ENCODE results near the gene STAT5A. TPM values are rescaled to one million over a fixed set of nuclear protein-coding genes. Genes with fewer than 3 reads are reported as not detected.
A peak's percentile ranks its signal among the peaks of the same experiment; 100 is the strongest.

STAT5A gene
- total RNA-seq, 4 donors from 2014 or later = 31.9 to 46.1 (median 34.0) TPM

DNA sequence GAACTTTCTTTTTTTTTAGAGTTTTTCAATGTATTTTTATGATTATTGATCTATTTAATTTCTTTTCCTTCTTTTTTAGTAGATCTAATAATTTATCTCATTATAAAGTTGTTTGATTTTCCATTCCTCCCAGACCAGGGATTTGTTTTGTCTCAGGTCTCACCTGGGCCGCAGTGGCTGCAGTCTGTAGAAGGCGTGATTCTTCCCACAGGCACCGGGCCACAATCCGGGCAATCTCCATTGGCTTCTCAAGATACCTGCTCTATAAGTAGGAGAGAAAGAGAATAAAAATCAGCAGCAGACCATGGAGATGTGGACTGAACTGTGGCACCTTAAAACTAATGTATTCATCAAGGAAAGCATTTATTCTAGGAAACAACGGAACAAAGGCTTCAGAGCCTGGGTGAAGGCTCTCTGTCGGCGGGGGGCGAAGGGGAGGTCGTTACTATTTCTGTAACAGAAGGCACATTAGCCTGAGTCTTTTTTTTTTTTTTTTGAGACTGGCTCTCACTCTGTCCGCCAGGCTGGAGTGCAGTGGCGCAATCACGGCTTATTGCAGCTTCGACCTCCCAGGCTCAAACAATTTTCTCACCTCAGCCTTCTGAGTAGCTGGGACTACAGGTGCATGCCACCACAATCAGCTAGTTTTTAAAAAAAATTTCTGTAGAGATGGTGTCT lies 57.2 kb downstream of the STAT5A start:
- Histone ChIP-seq H3K27ac (no peak overlapping the region), H3K4me1 (peaks cover 36 to 48% of the 10 kb centered on the region in 2 donors), H3K27me3 (no peaks in the 10 kb centered on the region), H3K36me3 (peaks cover 31 to 56% of the 10 kb centered on the region in 2 donors), H3K9me3 (no peaks in the 10 kb centered on the region), H3K4me3 (replicated peaks in 1 of 3) (no peak overlapping the region)
- no peak for TF ChIP-seq POLR2A (IDR thresholded peaks at IDR 0.05)
- TF ChIP-seq, protein P1, sequence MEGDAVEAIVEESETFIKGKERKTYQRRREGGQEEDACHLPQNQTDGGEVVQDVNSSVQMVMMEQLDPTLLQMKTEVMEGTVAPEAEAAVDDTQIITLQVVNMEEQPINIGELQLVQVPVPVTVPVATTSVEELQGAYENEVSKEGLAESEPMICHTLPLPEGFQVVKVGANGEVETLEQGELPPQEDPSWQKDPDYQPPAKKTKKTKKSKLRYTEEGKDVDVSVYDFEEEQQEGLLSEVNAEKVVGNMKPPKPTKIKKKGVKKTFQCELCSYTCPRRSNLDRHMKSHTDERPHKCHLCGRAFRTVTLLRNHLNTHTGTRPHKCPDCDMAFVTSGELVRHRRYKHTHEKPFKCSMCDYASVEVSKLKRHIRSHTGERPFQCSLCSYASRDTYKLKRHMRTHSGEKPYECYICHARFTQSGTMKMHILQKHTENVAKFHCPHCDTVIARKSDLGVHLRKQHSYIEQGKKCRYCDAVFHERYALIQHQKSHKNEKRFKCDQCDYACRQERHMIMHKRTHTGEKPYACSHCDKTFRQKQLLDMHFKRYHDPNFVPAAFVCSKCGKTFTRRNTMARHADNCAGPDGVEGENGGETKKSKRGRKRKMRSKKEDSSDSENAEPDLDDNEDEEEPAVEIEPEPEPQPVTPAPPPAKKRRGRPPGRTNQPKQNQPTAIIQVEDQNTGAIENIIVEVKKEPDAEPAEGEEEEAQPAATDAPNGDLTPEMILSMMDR (IDR thresholded peaks at IDR 0.05) = no peak
- intact Hi-C loops (cut with DNase I) = loop anchor here (5.0 kb wide), 1 partner anchor 37 kb away; no protein-coding TSS in a partner anchor
- DNase-seq = no peak
- 89 to 92% methylated on average over 13 of the region's 13 CpGs for WGBS, 2 donors

DNA sequence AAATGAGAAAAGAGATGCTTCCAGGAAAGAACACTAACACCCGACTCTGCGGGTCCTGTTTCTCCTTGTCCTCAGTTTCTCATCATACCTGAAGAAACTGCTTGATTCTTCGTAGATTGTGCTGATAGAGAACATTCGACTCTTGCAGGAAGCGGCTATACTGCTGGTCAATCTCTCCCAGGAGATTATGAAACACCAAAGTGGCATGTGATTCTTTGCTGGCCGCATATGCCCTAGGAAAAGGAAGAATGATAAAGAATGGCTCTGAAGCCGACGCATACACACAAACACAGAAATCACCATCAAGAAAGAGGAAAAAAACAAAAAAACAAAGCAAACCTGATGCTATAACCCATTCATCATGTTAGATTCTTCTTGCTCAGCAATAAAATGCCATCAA lies 58.2 kb downstream of the STAT5A start:
- Histone ChIP-seq H3K27me3 (no peaks in the 10 kb centered on the region), H3K4me1 (peaks cover 43 to 47% of the 10 kb centered on the region in 2 donors), H3K9me3 (no peaks in the 10 kb centered on the region), H3K27ac (peak overlapping the region in 1 of 3 donors; percentile 94), H3K36me3 (peaks cover 31 to 52% of the 10 kb centered on the region in 2 donors), H3K4me3 (replicated peaks in 1 of 3) (no peak overlapping the region)
- WGBS, 2 donors = 84 to 96% methylated on average over 8 of the region's 8 CpGs
- intact Hi-C loops (cut with DNase I) = loop anchor here (5.0 kb wide), 1 partner anchor 36 kb away; no protein-coding TSS in a partner anchor
- DNase-seq = no peak
- no peak for TF ChIP-seq POLR2A (IDR thresholded peaks at IDR 0.05)
- TF ChIP-seq, protein P1 (IDR thresholded peaks at IDR 0.05) = no peak

DNA sequence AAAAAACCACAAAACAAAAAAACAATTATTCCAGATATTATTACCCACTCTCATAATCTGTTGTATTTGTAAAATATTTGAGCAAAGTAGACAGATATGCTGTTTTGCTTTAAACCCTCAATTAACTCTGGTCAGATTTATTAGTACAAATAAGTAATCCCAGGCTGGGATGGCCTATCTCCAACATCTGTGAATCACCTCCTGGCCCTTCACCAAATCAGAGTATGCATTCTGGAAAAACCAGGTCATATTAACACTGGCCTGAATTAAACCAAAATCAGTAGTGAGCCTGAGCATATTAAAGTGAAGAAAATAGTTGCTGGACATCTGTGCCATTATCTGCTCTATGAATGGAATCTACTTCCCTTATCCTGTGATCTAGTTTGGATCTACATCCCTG lies 58.9 kb downstream of the STAT5A start:
- H3K36me3 ChIP-seq = peaks cover 28 to 45% of the 10 kb centered on the region in 2 donors
- H3K27ac ChIP-seq = peak overlapping the region in 2 of 3 donors; percentile 72 to 94
- peaks cover 45 to 47% of the 10 kb centered on the region in 2 donors for H3K4me1 ChIP-seq
- no peaks in the 10 kb centered on the region for H3K27me3 ChIP-seq
- DNase-seq = peak; percentile 53 to 59
- no peaks in the 10 kb centered on the region for H3K9me3 ChIP-seq
- no peak for TF ChIP-seq POLR2A (IDR thresholded peaks at IDR 0.05)
- TF ChIP-seq, protein P1 (IDR thresholded peaks at IDR 0.05) = no peak
- no peak overlapping the region for H3K4me3 ChIP-seq (replicated peaks in 1 of 3)
- intact Hi-C loops (cut with DNase I) = loop anchor here (5.0 kb wide), 1 partner anchor 35 kb away; no protein-coding TSS in a partner anchor

DNA sequence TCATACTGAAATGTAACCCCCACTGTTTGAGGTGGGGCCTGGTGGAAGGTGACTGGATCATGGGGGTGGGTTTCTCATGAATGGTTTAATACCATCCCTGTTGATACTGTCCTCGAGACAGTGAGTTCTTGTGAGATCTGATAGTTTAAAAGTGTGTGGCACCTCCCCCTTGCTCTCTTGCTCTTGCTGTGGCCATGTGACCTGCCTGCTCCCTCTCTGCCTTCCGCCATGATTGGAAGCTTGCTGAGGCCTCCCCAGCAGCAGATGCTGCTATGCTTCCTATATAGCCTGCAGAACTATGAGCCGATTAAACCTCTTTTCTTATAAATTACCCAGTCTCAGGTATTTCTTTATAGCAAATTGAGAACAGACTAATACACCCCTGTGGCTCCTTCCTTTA lies 59.3 kb downstream of the STAT5A start:
- H3K4me1 ChIP-seq = peaks cover 45 to 52% of the 10 kb centered on the region in 2 donors
- H3K36me3 ChIP-seq = peaks cover 28 to 41% of the 10 kb centered on the region in 2 donors
- H3K27ac ChIP-seq = peak overlapping the region in 2 of 3 donors; percentile 72 to 94
- no peaks in the 10 kb centered on the region for H3K27me3 ChIP-seq
- DNase-seq = no peak
- intact Hi-C loops (cut with DNase I) = loop anchor here (5.0 kb wide), 1 partner anchor 35 kb away; no protein-coding TSS in a partner anchor
- no peak for TF ChIP-seq POLR2A (IDR thresholded peaks at IDR 0.05)
- TF ChIP-seq, protein P1 (IDR thresholded peaks at IDR 0.05) = no peak
- WGBS, 2 donors = 76 to 92% methylated on average over 3 of the region's 3 CpGs
- no peak overlapping the region for H3K4me3 ChIP-seq (replicated peaks in 1 of 3)
- no peaks in the 10 kb centered on the region for H3K9me3 ChIP-seq

DNA sequence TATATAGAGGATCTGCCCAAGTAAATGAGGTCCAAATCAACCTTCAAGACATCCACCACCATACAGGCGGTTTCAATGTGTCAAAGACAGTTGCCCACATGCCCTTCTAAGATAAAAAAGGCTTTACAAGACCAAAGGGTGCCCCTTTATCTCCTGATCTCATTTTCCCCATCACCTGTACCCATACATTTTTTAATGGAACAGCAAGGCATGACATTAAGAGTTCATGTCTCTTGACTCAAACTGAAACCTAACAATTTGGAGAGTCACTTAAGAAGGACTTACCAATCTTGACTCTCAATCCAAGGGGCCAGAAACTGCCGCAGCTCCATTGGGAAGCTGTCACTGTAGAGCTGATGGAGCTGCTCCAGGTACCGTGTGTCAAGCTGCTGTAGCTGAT lies 59.8 kb downstream of the STAT5A start:
- intact Hi-C loops (cut with DNase I) = loop anchor here (5.0 kb wide), 1 partner anchor 34 kb away; no protein-coding TSS in a partner anchor
- TF ChIP-seq POLR2A (IDR thresholded peaks at IDR 0.05) = no peak
- TF ChIP-seq, protein P1 (IDR thresholded peaks at IDR 0.05) = no peak
- H3K4me3 ChIP-seq (replicated peaks in 1 of 3) = no peak overlapping the region
- no peaks in the 10 kb centered on the region for H3K27me3 ChIP-seq
- no peaks in the 10 kb centered on the region for H3K9me3 ChIP-seq
- WGBS, 2 donors = 80% methylated on average over 3 of the region's 3 CpGs
- no peak for DNase-seq
- peaks cover 45 to 56% of the 10 kb centered on the region in 2 donors for H3K4me1 ChIP-seq
- H3K27ac ChIP-seq = peak overlapping the region in 2 of 3 donors; percentile 72 to 94
- peaks cover 28 to 37% of the 10 kb centered on the region in 2 donors for H3K36me3 ChIP-seq

Data from thyroid gland (tissue), 4 donors.